H54 (cell line): Measurements from ENCODE around the gene ELF1.
"Not testable (repeated sequence)": the region's sequence is repeated elsewhere in the genome, so short reads cannot be mapped to it uniquely, and the experiment has no call there.

ENCODE experiments used
- DNase-seq: peaks from one replicate; pipeline ENCODE4 v3.0.0; 2011; ENCODE audit warnings: low spot score, mixed read lengths; ENCODE audit not compliant: insufficient read length
- FAIRE-seq: peaks from 3 replicates; lab custom pipeline; 2011; peaks lifted over from hg19 to GRCh38; lab: Jason Lieb, UNC
- POLR2A ChIP-seq: IDR thresholded peaks from 2 replicates; pipeline ENCODE4 v1.6.1; 2011; ENCODE audit warnings: low read depth, mild to moderate bottlenecking, low read length

The ELF1 gene

GRCh38 chr13:40910324-40911050 is 108.6 kb downstream of the ELF1 start:
- no peak for DNase-seq
- TF ChIP-seq POLR2A: no peak
- no peak for FAIRE-seq

- not testable (repeated sequence) for FAIRE-seq, DNase-seq
Measured at GRCh38 chr13:40909541-40910200, 109.4 kb downstream of the ELF1 start.

- TF ChIP-seq POLR2A: no peak
- DNase-seq (no peak), FAIRE-seq (no peak)
Measured at GRCh38 chr13:40908546-40908945, 110.6 kb downstream of the ELF1 start.

GRCh38 chr13:40901032-40901431 is 118.1 kb downstream of the ELF1 start:
- DNase-seq, FAIRE-seq: not testable (repeated sequence)

GRCh38 chr13:40900568-40900967 is 118.5 kb downstream of the ELF1 start:
- not testable (repeated sequence) for FAIRE-seq, DNase-seq

GRCh38 chr13:40897053-40897452 is 122.1 kb downstream of the ELF1 start:
- FAIRE-seq (no peak), DNase-seq (no peak)
- no peak for TF ChIP-seq POLR2A

- no peak for TF ChIP-seq POLR2A
- no peak for DNase-seq
- no peak for FAIRE-seq
Measured at GRCh38 chr13:40895227-40896184, 123.6 kb downstream of the ELF1 start.

- not testable (repeated sequence) for FAIRE-seq, DNase-seq
Measured at GRCh38 chr13:40893573-40893972, 125.5 kb downstream of the ELF1 start.

GRCh38 chr13:40886017-40886416 is 133.1 kb downstream of the ELF1 start:
- no peak for DNase-seq
- FAIRE-seq: no peak
- TF ChIP-seq POLR2A: no peak

- not testable (repeated sequence) for DNase-seq, FAIRE-seq
Measured at GRCh38 chr13:40884175-40884574, 134.9 kb downstream of the ELF1 start.
